22Rv1 (cell line): ENCODE measurements around the gene FMN1.

Source experiments
- ZFX ChIP-seq: fragments of 450-650 bp; IDR thresholded peaks from 2 replicates; pipeline ENCODE4 v1.6.1; 2017; ENCODE audit warnings: antibody characterized with exemption, borderline replicate concordance
- TF ChIP-seq, protein P1 (sequence below): fragments of 450-650 bp; IDR thresholded peaks from 2 replicates; pipeline ENCODE4 v1.5.1; 2017; ENCODE audit warnings: mild to moderate bottlenecking

DNA sequence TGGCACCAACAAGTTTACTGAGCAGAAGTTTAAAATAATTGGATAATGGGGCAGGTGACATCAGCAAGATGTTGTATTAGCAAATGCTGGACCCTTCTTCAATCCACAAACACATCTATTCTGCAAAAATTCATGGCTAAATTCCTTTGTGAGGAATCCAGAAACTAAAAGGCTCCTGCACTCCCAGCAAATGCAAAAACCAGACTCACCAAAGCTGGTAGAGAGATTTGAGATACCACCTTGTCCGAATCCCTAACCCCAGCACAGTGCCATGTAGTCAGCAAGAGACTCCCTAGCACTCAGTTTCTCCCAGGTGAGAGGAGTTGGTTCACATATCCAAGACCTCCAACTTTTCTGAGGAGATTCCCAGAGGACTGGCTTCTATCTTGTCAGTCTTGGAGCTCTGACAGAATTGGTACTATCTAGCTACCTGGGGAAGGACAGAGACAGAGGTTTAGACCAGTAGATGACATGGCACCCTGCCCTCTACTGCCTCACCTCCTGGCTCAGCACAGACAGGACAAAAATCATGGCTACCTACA is 454.9 kb downstream of the FMN1 start:
- TF ChIP-seq, protein P1, sequence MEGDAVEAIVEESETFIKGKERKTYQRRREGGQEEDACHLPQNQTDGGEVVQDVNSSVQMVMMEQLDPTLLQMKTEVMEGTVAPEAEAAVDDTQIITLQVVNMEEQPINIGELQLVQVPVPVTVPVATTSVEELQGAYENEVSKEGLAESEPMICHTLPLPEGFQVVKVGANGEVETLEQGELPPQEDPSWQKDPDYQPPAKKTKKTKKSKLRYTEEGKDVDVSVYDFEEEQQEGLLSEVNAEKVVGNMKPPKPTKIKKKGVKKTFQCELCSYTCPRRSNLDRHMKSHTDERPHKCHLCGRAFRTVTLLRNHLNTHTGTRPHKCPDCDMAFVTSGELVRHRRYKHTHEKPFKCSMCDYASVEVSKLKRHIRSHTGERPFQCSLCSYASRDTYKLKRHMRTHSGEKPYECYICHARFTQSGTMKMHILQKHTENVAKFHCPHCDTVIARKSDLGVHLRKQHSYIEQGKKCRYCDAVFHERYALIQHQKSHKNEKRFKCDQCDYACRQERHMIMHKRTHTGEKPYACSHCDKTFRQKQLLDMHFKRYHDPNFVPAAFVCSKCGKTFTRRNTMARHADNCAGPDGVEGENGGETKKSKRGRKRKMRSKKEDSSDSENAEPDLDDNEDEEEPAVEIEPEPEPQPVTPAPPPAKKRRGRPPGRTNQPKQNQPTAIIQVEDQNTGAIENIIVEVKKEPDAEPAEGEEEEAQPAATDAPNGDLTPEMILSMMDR: no peak
- TF ChIP-seq ZFX: no peak
